ENCODE measurements around the gene PVR. TPM values are rescaled to one million over a fixed set of nuclear protein-coding genes. Genes with fewer than 3 reads are reported as not detected.
A peak's percentile ranks its signal among the peaks of the same experiment; 100 is the strongest.
"Not testable (repeated sequence)": the region's sequence is repeated elsewhere in the genome, so short reads cannot be mapped to it uniquely, and the experiment has no call there.

Gene PVR
- total RNA-seq, 1 donor from 2014 or later, result 49.1 TPM

- DNase-seq (ENCODE audit: low spot score) (no peak), ATAC-seq (no peak)
- intact Hi-C loops (cut with DNase I), result no loop called here
These were observed 20.3 kb downstream of the PVR start for GRCh38 chr19:44663996-44664395.

GRCh38 chr19:44664976-44665375 lies 21.3 kb downstream of the PVR start:
- ATAC-seq (no peak), DNase-seq (ENCODE audit: low spot score) (no peak)
- intact Hi-C loops (cut with DNase I), result no loop called here

GRCh38 chr19:44666852-44667556 lies 23.3 kb downstream of the PVR start:
- ATAC-seq (no peak), DNase-seq (ENCODE audit: low spot score) (no peak)
- intact Hi-C loops (cut with DNase I), result no loop called here

- DNase-seq (ENCODE audit: low spot score) (no peak), ATAC-seq (no peak)
- intact Hi-C loops (cut with DNase I), result no loop called here
These were observed 25.5 kb downstream of the PVR start for GRCh38 chr19:44668985-44669764.

- ATAC-seq; DNase-seq (ENCODE audit: low spot score); intact Hi-C loops (cut with DNase I): not testable (repeated sequence)
These were observed 26.3 kb downstream of the PVR start for GRCh38 chr19:44670027-44670426.

GRCh38 chr19:44671400-44671799 lies 27.7 kb downstream of the PVR start, which contains the start of gene CEACAM19:
Gene CEACAM19 (plus strand): TSS chr19:44671482. CDS start chr19:44671932, 450 bp downstream.
- DNase-seq (ENCODE audit: low spot score) (no peak), ATAC-seq (no peak)

GRCh38 chr19:44672226-44672625 lies 28.5 kb downstream of the PVR start:
- ATAC-seq, result no peak
- no peak for DNase-seq (ENCODE audit: low spot score)
- intact Hi-C loops (cut with DNase I), result no loop called here

More at GRCh38 chr19:44671400-44671799, 27.7 kb downstream of the PVR start, which contains the start of gene CEACAM19:
- intact Hi-C loops (cut with DNase I), result no loop called here

- no peak for ATAC-seq
- intact Hi-C loops (cut with DNase I), result no loop called here
- no peak for DNase-seq (ENCODE audit: low spot score)
These were observed 29.8 kb downstream of the PVR start for GRCh38 chr19:44673510-44673909.

- intact Hi-C loops (cut with DNase I), result no loop called here
- no peak for ATAC-seq
- no peak for DNase-seq (ENCODE audit: low spot score)
These were observed 31.8 kb downstream of the PVR start for GRCh38 chr19:44675521-44675920.

- no peak for DNase-seq (ENCODE audit: low spot score)
- intact Hi-C loops (cut with DNase I), result no loop called here
- no peak for ATAC-seq
These were observed 33.5 kb downstream of the PVR start for GRCh38 chr19:44677019-44677811.

- intact Hi-C loops (cut with DNase I), result no loop called here
- DNase-seq (ENCODE audit: low spot score) (no peak), ATAC-seq (no peak)
These were observed 36.8 kb downstream of the PVR start for GRCh38 chr19:44680536-44680935.

- no peak for DNase-seq (ENCODE audit: low spot score)
- ATAC-seq, result no peak
- intact Hi-C loops (cut with DNase I), result no loop called here
These were observed 38.5 kb downstream of the PVR start for GRCh38 chr19:44681992-44682790.

GRCh38 chr19:44682807-44683206 lies 39.1 kb downstream of the PVR start:
- intact Hi-C loops (cut with DNase I), result no loop called here
- no peak for DNase-seq (ENCODE audit: low spot score)
- no peak for ATAC-seq

- no peak for DNase-seq (ENCODE audit: low spot score)
- no peak for ATAC-seq
- intact Hi-C loops (cut with DNase I), result no loop called here
These were observed 39.9 kb downstream of the PVR start for GRCh38 chr19:44683434-44684210.

- intact Hi-C loops (cut with DNase I); DNase-seq (ENCODE audit: low spot score); ATAC-seq: not testable (repeated sequence)
These were observed 40.7 kb downstream of the PVR start for GRCh38 chr19:44684396-44684795.

- ATAC-seq (peak; percentile 13), DNase-seq (ENCODE audit: low spot score) (no peak)
- intact Hi-C loops (cut with DNase I), result no loop called here
These were observed 41.5 kb downstream of the PVR start for GRCh38 chr19:44684892-44685863.

GRCh38 chr19:44685877-44686276 lies 42.2 kb downstream of the PVR start:
- DNase-seq (ENCODE audit: low spot score), result no peak
- intact Hi-C loops (cut with DNase I), result no loop called here
- ATAC-seq, result no peak

Data from sciatic nerve (tissue), 2 donors.